ENCODE data around the gene IP6K2.
"Not testable (repeated sequence)": the region's sequence is repeated elsewhere in the genome, so short reads cannot be mapped to it uniquely, and the experiment has no call there.

IP6K2 gene

DNA sequence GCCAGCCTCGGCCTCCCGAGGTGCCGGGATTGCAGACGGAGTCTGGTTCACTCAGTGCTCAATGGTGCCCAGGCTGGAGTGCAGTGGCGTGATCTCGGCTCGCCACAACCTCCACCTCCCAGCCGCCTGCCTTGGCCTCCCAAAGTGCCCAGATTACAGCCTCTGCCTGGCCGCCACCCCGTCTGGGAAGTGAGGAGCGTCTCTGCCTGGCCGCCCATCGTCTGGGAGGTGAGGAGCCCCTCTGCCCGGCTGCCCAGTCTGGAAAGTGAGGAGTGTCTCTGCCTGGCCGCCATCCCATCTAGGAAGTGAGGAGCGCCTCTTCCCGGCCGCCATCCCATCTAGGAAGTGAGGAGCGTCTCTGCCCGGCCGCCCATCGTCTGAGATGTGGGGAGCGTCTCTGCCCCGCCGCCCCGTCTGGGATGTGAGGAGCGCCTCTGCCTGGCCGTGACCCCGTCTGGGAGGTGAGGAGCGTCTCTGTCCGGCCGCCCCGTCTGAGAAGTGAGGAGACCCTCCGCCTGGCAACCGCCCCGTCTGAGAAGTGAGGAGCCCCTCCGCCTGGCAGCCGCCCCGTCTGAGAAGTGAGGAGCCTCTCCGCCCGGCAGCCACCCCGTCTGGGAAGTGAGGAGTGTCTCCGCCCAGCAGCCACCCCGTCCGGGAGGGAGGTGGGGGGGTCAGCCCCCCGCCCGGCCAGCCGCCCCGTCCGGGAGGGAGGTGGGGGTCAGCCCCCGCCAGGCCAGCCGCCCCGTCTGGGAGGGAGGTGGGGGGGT, 16.9 kb upstream of the IP6K2 start:
- H3K4me3 ChIP-seq (ENCODE audit: low read depth, low read length); DNase-seq (ENCODE audit: low read depth): not testable (repeated sequence)

- no peak overlapping the region for H3K4me3 ChIP-seq (ENCODE audit: low read depth, low read length)
- no peak for DNase-seq (ENCODE audit: low read depth)
Observed at GRCh38 chr3:48727511-48727910, 10.5 kb upstream of the IP6K2 start.

DNA sequence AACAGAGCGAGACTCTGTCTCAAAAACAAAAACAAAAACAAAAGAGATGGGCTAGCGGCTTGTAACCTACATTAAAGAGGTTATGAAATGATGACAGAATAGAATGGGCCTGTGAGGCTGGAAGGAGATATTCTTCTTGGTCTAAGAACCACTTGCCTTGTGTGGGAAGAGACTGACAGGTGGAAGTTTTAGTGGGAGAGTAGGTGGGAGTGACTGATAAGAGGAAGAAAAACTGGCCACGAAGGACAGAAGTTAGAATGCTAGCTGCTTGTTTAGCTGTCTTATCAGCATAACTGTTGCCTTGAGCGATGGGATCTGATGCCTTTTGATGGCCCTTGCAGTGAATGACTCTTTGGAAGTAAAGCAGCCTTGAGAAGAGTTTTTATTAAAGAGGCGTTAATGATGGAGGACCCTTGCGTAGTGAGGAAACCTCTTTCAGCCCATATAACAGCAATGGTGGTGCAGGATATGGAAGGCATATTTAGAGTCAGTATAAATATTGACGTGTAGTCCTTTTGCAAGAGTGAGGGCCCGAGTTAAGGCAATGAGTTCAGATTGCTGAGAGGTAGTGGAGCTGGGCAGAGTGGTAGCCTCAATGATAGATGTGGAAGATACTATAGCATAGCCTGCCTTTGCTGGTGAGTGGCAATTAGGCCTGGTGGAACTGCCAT, 8.3 kb upstream of the IP6K2 start:
- DNase-seq (ENCODE audit: low read depth); H3K4me3 ChIP-seq (ENCODE audit: low read depth, low read length): not testable (repeated sequence)

DNA sequence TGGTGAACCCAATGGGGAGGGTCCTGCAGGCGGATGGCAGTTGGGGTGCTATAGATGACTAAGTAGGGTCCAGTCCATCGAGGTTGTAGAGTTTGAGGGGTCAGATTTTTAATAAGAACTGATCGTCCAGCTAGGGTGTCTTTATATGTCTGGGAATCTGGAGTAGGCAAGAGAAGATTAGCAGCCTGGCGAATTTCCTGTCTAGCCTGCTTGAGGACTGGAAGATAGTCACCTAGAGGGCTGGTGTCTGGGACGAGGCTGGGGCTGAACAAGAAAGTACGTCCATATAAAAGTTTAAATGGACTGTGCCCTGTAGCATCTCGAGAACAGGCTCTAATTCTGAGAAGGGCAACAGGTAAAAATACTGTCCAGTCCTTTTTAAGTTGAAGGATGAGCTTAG, 6.7 kb upstream of the IP6K2 start:
- no peak for DNase-seq (ENCODE audit: low read depth)
- no peak overlapping the region for H3K4me3 ChIP-seq (ENCODE audit: low read depth, low read length)

- H3K4me3 ChIP-seq (ENCODE audit: low read depth, low read length); DNase-seq (ENCODE audit: low read depth): not testable (repeated sequence)
Observed at GRCh38 chr3:48723293-48723692, 6.3 kb upstream of the IP6K2 start.

GRCh38 chr3:48716508-48716981, 476 bp downstream of the IP6K2 start:
- DNase-seq (ENCODE audit: low read depth): no peak
- peak overlapping the region; percentile 100 for H3K4me3 ChIP-seq (ENCODE audit: low read depth, low read length)

- H3K4me3 ChIP-seq (ENCODE audit: low read depth, low read length): peak overlapping the region; percentile 100
- DNase-seq (ENCODE audit: low read depth): no peak
Observed at GRCh38 chr3:48715174-48715800, 1.7 kb downstream of the IP6K2 start.

GRCh38 chr3:48711727-48712126, 5.3 kb downstream of the IP6K2 start:
- H3K4me3 ChIP-seq (ENCODE audit: low read depth, low read length): no peak overlapping the region
- no peak for DNase-seq (ENCODE audit: low read depth)

DNA sequence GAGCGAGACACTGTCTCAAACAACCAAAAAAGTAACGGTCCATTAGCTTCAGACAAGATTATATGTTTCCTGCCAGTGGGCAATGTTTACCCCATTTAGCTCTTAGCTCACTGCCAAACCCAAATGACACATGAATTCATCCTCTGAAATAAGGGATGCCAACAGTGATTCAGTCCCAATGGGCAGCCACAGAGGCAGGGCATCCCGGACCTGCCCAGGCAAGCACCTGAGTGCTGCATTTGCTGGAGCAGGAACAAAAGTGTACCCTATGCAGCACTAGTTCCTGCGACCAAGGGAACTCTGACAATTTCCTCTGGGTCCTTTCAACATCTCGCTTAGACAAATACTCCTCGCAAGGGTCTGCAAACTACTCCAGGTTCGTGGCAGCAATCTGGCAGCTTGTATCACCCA, 8.0 kb downstream of the IP6K2 start:
- no peak overlapping the region for H3K4me3 ChIP-seq (ENCODE audit: low read depth, low read length)
- DNase-seq (ENCODE audit: low read depth): no peak

GRCh38 chr3:48708481-48708889, 8.5 kb downstream of the IP6K2 start:
- no peak overlapping the region for H3K4me3 ChIP-seq (ENCODE audit: low read depth, low read length)
- no peak for DNase-seq (ENCODE audit: low read depth)

DNA sequence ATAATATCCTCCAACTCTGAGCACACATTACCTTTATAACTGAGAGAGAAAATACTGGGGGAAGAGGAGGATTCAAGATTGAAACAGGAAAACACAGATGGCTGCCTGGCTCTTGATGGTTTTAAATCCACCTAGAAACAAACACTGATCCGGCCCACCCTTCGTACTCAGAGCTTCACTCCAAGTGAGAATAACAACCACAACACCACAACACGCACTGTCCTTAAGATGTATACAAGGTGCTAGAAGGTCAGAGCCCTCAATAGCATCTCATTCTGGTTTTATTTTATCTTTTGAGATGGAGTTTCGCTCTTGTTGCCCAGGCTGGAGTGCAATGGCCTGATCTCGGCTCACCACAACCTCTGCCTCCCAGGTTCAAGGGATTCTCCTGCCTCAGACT, 9.9 kb downstream of the IP6K2 start:
- no peak overlapping the region for H3K4me3 ChIP-seq (ENCODE audit: low read depth, low read length)
- DNase-seq (ENCODE audit: low read depth): no peak

DNA sequence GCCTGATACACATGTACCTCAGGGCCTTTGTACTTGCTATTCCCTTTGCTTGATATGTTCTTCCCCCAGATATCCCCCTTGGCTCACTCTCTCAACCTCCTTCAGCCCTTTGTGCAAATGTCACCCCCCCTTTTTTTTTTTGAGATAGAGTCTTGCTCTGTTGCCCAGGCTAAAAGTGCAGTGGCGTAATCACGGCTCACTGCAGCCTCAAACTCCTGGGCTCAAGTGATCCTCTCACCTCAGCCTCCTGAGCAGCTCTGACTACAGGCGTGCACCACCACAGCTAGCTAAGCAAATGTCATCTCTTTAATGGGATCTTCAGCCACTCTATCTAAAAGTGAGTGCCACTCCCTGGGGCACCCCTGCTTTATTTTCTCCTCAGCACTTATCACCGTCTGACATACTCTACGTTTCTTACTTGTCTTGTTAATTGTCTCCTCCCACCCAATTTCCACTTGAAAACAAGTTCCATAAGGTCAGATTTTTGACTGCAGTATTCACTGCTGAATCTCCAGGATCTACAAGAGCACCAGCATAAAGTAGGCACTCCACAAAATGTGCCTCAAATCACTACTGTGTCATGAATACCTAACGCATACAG, 14.6 kb downstream of the IP6K2 start:
- no peak overlapping the region for H3K4me3 ChIP-seq (ENCODE audit: low read depth, low read length)
- DNase-seq (ENCODE audit: low read depth): no peak

DNA sequence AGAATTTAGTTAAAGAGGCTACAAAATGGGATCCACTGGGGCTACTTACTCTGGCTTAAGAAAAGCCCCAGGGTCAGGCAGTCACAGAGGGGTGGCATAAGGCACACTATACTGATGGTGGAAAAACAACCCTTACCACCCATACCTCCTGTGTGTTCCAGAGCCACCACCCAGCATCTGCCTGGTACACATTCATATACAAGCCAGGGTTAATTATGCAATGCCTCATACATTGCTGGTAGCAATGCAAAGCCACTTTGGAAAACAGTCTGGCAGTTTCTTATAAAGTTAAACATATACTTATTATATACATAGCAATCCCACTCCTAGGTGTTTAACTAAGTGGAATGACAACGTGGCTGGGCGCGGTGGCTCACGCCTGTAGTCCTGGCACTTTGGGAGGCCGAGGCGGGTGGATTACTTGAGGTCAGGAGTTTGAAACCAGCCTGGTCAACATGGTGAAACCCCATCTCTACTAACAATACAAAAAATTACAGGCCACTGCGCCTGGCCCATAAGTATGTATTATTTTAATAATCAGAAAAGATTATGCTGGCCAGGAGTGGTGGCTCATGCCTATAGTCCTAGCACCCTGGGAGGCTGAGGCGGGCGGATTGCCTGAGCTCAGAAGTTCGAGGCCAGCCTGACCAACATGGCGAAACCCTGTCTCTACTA, 16.2 kb downstream of the IP6K2 start:
- H3K4me3 ChIP-seq (ENCODE audit: low read depth, low read length): no peak overlapping the region
- no peak for DNase-seq (ENCODE audit: low read depth)

DNA sequence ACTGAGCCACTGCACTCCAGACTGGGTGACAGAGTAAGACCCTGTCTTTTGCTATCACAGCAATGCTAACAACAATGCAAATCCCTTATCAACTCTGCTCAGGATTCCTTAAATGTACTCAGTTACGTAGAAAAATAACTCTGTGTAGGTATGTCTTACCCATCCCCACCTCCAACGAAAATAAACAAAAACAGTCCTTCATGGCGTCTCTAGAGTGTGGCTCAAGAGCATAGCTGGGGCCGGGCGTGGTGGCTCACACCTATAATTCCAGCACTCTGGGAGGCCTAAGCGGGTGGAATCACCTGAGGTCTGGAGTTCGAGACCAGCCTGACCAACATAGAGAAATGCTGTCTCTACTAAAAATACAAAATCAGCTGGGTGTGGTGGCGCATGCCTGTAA, 18.1 kb downstream of the IP6K2 start:
- no peak for DNase-seq (ENCODE audit: low read depth)
- no peak overlapping the region for H3K4me3 ChIP-seq (ENCODE audit: low read depth, low read length)

DNA sequence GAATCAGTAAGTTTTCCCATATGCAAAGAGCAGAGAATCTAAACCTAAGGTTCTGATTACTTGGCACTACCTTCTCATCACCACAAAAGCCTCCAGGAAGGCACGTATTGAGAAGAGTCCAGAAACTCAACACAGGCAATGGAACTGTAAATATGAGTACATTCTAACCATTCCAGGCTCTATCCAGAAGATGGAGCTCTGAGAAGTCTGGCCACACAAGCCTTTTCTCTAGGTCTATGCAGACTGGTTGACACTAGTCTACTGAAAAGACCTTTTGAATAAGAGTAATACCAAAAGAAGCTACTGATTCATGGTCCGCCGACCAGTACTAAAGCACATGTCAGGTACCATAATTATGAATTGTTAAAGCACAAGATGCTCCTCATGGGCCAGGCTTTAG, 19.1 kb downstream of the IP6K2 start:
- H3K4me3 ChIP-seq (ENCODE audit: low read depth, low read length): no peak overlapping the region
- DNase-seq (ENCODE audit: low read depth): no peak

DNA sequence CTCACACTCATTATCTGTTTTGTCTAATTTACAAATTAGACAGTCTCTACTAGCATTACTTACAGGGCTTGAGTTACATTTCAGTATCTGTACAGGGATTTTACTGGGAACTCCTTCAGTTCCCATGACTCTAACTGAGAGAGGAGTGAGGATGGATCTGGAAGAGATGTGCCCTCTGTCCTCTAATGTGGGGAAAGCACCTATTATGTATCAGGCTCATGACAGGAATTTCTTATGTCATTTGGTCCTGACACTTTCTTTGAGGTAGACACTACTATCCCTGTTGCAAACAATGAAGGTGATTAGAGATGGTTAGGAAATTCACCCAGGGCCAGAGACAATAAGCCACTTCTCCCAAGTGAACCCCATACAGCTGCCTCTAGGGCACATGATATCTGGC, 20.4 kb downstream of the IP6K2 start:
- no peak for DNase-seq (ENCODE audit: low read depth)
- H3K4me3 ChIP-seq (ENCODE audit: low read depth, low read length): no peak overlapping the region

- DNase-seq (ENCODE audit: low read depth): no peak
- H3K4me3 ChIP-seq (ENCODE audit: low read depth, low read length): no peak overlapping the region
Observed at GRCh38 chr3:48696156-48696555, 20.9 kb downstream of the IP6K2 start.

DNA sequence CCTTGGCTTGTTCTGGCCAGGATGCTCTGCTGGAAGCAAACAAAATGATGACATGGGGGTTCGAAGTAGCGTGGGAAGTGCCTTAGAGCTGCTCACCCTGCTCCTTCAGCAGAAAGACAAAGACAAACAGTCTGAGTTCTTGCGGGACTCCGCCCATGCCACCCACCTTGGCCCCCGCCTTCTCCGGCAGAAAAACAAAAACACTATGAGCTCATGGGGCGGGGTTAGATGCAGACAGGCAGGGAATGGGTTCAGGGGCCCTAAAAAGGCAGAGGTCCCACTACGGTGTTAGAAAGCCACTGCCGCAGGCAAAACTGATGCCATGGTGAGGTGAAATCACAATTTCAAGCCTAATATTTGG, 21.6 kb downstream of the IP6K2 start:
- peak; percentile 40 for DNase-seq (ENCODE audit: low read depth)
- peak overlapping the region; percentile 36 for H3K4me3 ChIP-seq (ENCODE audit: low read depth, low read length)

DNA sequence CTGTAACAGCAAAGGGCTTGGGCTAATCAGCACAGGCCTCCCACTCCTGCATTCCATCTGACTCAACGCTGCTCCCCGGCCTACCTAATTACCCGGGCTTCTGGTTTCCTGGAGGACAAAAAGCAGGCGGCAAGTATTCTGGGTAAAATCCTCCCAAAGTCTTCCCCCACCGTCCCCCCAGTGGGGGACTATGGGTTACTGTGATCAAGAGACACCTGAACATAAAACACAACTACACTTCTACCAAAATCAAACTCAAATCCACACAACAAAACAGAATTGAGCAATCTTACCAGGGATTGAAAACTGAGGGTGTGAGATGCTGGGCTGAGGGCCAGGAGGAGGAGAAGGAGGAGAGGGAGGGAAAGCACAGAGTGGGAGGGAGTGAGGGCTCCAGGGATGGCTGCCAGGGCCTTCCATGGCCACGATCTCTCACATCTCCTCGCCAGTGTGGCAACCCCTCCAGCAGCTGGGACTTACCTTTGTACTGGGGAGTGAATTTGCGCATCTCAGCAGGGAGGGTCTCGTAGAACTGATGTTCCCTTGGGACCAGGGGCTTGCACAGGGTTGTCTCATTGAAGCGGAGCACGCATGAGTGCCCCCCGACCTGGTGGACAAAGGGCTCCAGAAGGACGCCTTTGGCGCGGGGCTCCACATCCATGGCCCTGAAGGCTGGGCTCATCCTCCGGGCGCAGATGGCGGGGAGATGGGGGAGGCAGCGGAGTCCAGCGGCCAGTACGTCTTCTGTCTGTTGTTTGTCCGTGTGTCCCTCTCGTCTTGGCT, 22.2 kb downstream of the IP6K2 start:
- DNase-seq (ENCODE audit: low read depth): peak; percentile 75
- H3K4me3 ChIP-seq (ENCODE audit: low read depth, low read length): peak overlapping the region; percentile 36

Data from skeletal muscle cell (primary cell).